ENCODE measurements around the gene TIMP1. TPM values are rescaled to one million over a fixed set of nuclear protein-coding genes. Genes with fewer than 3 reads are reported as not detected.

Gene TIMP1
- polyA plus RNA-seq, 1 donor from 2014 or later = 2.0 TPM

- peak overlapping the region; percentile 88 for H3K9ac ChIP-seq (ENCODE audit: low read length)
- H3F3A ChIP-seq (ENCODE audit: insufficient read depth, low read length, poor library complexity, severe bottlenecking) = no peaks in the 10 kb centered on the region
- peak overlapping the region; percentile 92 for H3K27ac ChIP-seq (ENCODE audit: low read length)
- H3K79me2 ChIP-seq (replicated peaks; ENCODE audit: insufficient read depth, low read length) = peaks cover 7% of the 10 kb centered on the region
- peak overlapping the region; percentile 78 for H3K4me3 ChIP-seq (ENCODE audit: low read length)
- no peaks in the 10 kb centered on the region for H3K27me3 ChIP-seq (ENCODE audit: insufficient read depth, low read depth, low read length)
- no peaks in the 10 kb centered on the region for H3K36me3 ChIP-seq (ENCODE audit: insufficient read depth, low read length)
- H2AFZ ChIP-seq (ENCODE audit: low read depth, low read length) = peak overlapping the region; percentile 33
- H3K9me2 ChIP-seq (ENCODE audit: insufficient read depth, low read length) = no peaks in the 10 kb centered on the region
- no peaks in the 10 kb centered on the region for H3K9me3 ChIP-seq (ENCODE audit: low read length)
- H3K4me2 ChIP-seq (ENCODE audit: low read length) = no peak overlapping the region
- TF ChIP-seq EZH2 (IDR thresholded peaks at IDR 0.05; ENCODE audit: borderline replicate concordance, insufficient read depth, low read length, poor library complexity, severe bottlenecking) (no peak), MXI1 (conservative IDR thresholded peaks at IDR 0.05; ENCODE audit: poor library complexity, severe bottlenecking) (no peak), RAD21 (conservative IDR thresholded peaks at IDR 0.05) (no peak), SMC3 (conservative IDR thresholded peaks at IDR 0.05; ENCODE audit: poor library complexity) (no peak), TAF1 (IDR thresholded peaks at IDR 0.05; ENCODE audit: low read depth) (no peak), REST (IDR thresholded peaks at IDR 0.05; ENCODE audit: borderline replicate concordance) (no peak), CTCF (IDR thresholded peaks at IDR 0.05; ENCODE audit: poor library complexity, severe bottlenecking) (no peak), POLR2AphosphoS5 (IDR thresholded peaks at IDR 0.05) (no peak), EP300 (conservative IDR thresholded peaks at IDR 0.05; ENCODE audit: poor library complexity, severe bottlenecking) (no peak)
- no peaks in the 10 kb centered on the region for H4K20me1 ChIP-seq (ENCODE audit: insufficient read depth)
These were observed 20.5 kb upstream of the TIMP1 start for GRCh38 chrX:47561659-47562151.

- Histone ChIP-seq H3K36me3 (ENCODE audit: insufficient read depth, low read length) (no peaks in the 10 kb centered on the region), H3K79me2 (replicated peaks; ENCODE audit: insufficient read depth, low read length) (peaks cover 7% of the 10 kb centered on the region), H3K4me3 (ENCODE audit: low read length) (no peak overlapping the region), H3K9me3 (ENCODE audit: low read length) (no peaks in the 10 kb centered on the region), H2AFZ (ENCODE audit: low read depth, low read length) (no peak overlapping the region), H3K27me3 (ENCODE audit: insufficient read depth, low read depth, low read length) (no peaks in the 10 kb centered on the region), H3K9me2 (ENCODE audit: insufficient read depth, low read length) (no peaks in the 10 kb centered on the region), H3K9ac (ENCODE audit: low read length) (no peak overlapping the region), H3F3A (ENCODE audit: insufficient read depth, low read length, poor library complexity, severe bottlenecking) (no peaks in the 10 kb centered on the region), H4K20me1 (ENCODE audit: insufficient read depth) (no peaks in the 10 kb centered on the region), H3K27ac (ENCODE audit: low read length) (no peak overlapping the region), H3K4me2 (ENCODE audit: low read length) (no peak overlapping the region)
- no peak for TF ChIP-seq REST (IDR thresholded peaks at IDR 0.05; ENCODE audit: borderline replicate concordance)
- no peak for TF ChIP-seq MXI1 (conservative IDR thresholded peaks at IDR 0.05; ENCODE audit: poor library complexity, severe bottlenecking)
- TF ChIP-seq RAD21 (conservative IDR thresholded peaks at IDR 0.05) = no peak
- TF ChIP-seq CTCF (IDR thresholded peaks at IDR 0.05; ENCODE audit: poor library complexity, severe bottlenecking) = peak; percentile 9
- no peak for TF ChIP-seq SMC3 (conservative IDR thresholded peaks at IDR 0.05; ENCODE audit: poor library complexity)
These were observed 19.5 kb upstream of the TIMP1 start for GRCh38 chrX:47562615-47563243.
